HepG2 (cell line): ENCODE results near the gene RIOK3. TPM values are rescaled to one million over a fixed set of nuclear protein-coding genes. Genes with fewer than 3 reads are reported as not detected.

Experiments
- ARNTL ChIP-seq: sonication (generic); formaldehyde crosslinking; IDR thresholded peaks from 2 replicates; pipeline ENCODE4 v1.4.0; 2020; ENCODE audit warnings: mild to moderate bottlenecking, missing genetic modification reagents
- ASH2L ChIP-seq: fragments of 300-600, 200-600 bp; sonication (generic); IDR thresholded peaks from 2 replicates; pipeline ENCODE4 v1.7.0; 2017; ENCODE audit warnings: low read depth, mild to moderate bottlenecking, moderate library complexity, mixed read lengths, low read length; ENCODE audit not compliant: insufficient read length
- DMTF1 ChIP-seq: sonication (generic); formaldehyde crosslinking; IDR thresholded peaks from 2 replicates; pipeline ENCODE4 v1.4.0; 2020; ENCODE audit warnings: mild to moderate bottlenecking, missing genetic modification reagents
- ESRRA ChIP-seq: sonication (generic); formaldehyde crosslinking; IDR thresholded peaks from 2 replicates; pipeline ENCODE4 v1.5.1; 2020; ENCODE audit warnings: mild to moderate bottlenecking, low read depth, missing genetic modification reagents
- HNF4A ChIP-seq: sonication (generic); formaldehyde crosslinking; IDR thresholded peaks from 2 replicates; pipeline ENCODE4 v1.4.0; 2020; ENCODE audit warnings: missing genetic modification reagents
- HNRNPK ChIP-seq: fragments of 200-400 bp; formaldehyde crosslinking; IDR thresholded peaks from 2 replicates; pipeline ENCODE4 v1.6.1; 2018; ENCODE audit warnings: low read length, low read depth, moderate library complexity, mild to moderate bottlenecking; ENCODE audit not compliant: poor library complexity, severe bottlenecking
- HOXA9 ChIP-seq: sonication (generic); formaldehyde crosslinking; IDR thresholded peaks from 2 replicates; pipeline ENCODE4 v1.8.1; 2022; ENCODE audit warnings: missing genetic modification reagents, mild to moderate bottlenecking, moderate library complexity, borderline replicate concordance
- JUN ChIP-seq: sonication (generic); formaldehyde crosslinking; IDR thresholded peaks from 2 replicates; pipeline ENCODE4 v1.4.0; 2020; ENCODE audit warnings: mild to moderate bottlenecking, missing genetic modification reagents
- KLF16 ChIP-seq, 2 experiments: sonication (generic) in 1 of 2; formaldehyde crosslinking in 1 of 2; IDR thresholded peaks; 2 replicates each; pipeline versions ENCODE4 v1.6.1 to v1.8.0; 2016 to 2023; ENCODE audit warnings: missing genetic modification reagents in 2 of 2, missing compliant biosample characterization in 1 of 2
- KMT2A ChIP-seq: sonication (generic); formaldehyde crosslinking; IDR thresholded peaks from 2 replicates; pipeline ENCODE4 v1.4.0; 2020; ENCODE audit warnings: missing genetic modification reagents
- KMT2B ChIP-seq: IDR thresholded peaks from 2 replicates; pipeline ENCODE4 v1.6.1; 2016; ENCODE audit warnings: missing genetic modification reagents, missing compliant biosample characterization
- MEIS2 ChIP-seq: sonication (generic); formaldehyde crosslinking; IDR thresholded peaks from 2 replicates; pipeline ENCODE4 v1.9.0; 2021; ENCODE audit warnings: mild to moderate bottlenecking, missing genetic modification reagents
- RFX5 ChIP-seq: IDR thresholded peaks from 2 replicates; pipeline ENCODE4 v1.6.1; 2011; ENCODE audit warnings: low read depth, low read length, improper control_type of control experiment
- SMAD1 ChIP-seq: sonication (generic); formaldehyde crosslinking; IDR thresholded peaks from 2 replicates; pipeline ENCODE4 v1.4.0; 2020; ENCODE audit warnings: missing genetic modification reagents, low read depth, mild to moderate bottlenecking, borderline replicate concordance
- SMAD3 ChIP-seq: sonication (generic); formaldehyde crosslinking; IDR thresholded peaks from 2 replicates; pipeline ENCODE4 v1.4.0; 2020; ENCODE audit warnings: missing genetic modification reagents
- XRCC5 ChIP-seq: fragments of 200-400 bp; formaldehyde crosslinking; optimal IDR thresholded peaks from 2 replicates; pipeline ENCODE3; 2017; ENCODE audit warnings: mild to moderate bottlenecking, low read length
- ZBTB21 ChIP-seq: sonication (generic); formaldehyde crosslinking; IDR thresholded peaks from 2 replicates; pipeline ENCODE4 v1.4.0; 2020; ENCODE audit warnings: missing genetic modification reagents
- ZMYM2 ChIP-seq: sonication (generic); formaldehyde crosslinking; IDR thresholded peaks from 2 replicates; pipeline ENCODE4 v1.8.0; 2022; ENCODE audit warnings: mild to moderate bottlenecking, missing genetic modification reagents
- ZNF18 ChIP-seq: sonication (generic); formaldehyde crosslinking; IDR thresholded peaks from 2 replicates; pipeline ENCODE4 v1.8.0; 2022; ENCODE audit warnings: mild to moderate bottlenecking, missing genetic modification reagents; ENCODE audit not compliant: insufficient replicate concordance
- ZNF564 ChIP-seq: sonication (generic); formaldehyde crosslinking; IDR thresholded peaks from 2 replicates; pipeline ENCODE4 v1.8.1; 2023; ENCODE audit warnings: mild to moderate bottlenecking, missing genetic modification reagents
- ZNF737 ChIP-seq: sonication (generic); formaldehyde crosslinking; IDR thresholded peaks from 2 replicates; pipeline ENCODE4 v1.5.0; 2020; ENCODE audit warnings: missing genetic modification reagents, mild to moderate bottlenecking, borderline replicate concordance
- polyA plus RNA-seq, 8 experiments: library from polyadenylated mRNA; depleted of rRNA in 3 of 8; stranded (reverse) in 7 of 8; unstranded in 1 of 8; fragments of >200 nt; fragmentation: Illumina TruSeq in 4 of 8; extraction: Trizol in 4 of 8; gene quantifications; 2 replicates each; pipeline versions ENCODE4 v1.2.1 to v1.2.3, GENCODE V29; 2011 to 2016; ENCODE audit warnings: low read depth in 4 of 8, missing spikeins in 1 of 8, mixed read lengths in 1 of 8; ENCODE audit not compliant: insufficient read depth in 1 of 8
- total RNA-seq, 5 experiments: library from RNA; depleted of rRNA; stranded (reverse); fragments of >200 nt; fragmentation: Illumina TruSeq; extraction: Trizol; gene quantifications; 2 replicates each; pipeline ENCODE4 v1.2.3, GENCODE V29; 2016; ENCODE audit warnings: low read depth in 1 of 5
- TF ChIP-seq, protein P1 (sequence below): IDR thresholded peaks from 2 replicates; pipeline ENCODE4 v1.4.0; 2020; ENCODE audit warnings: mild to moderate bottlenecking, missing genetic modification reagents

RIOK3 gene
- total and polyA plus RNA-seq, 2 of the 13 experiments (the other 11 are each of a cell fraction or from before 2014, with no cell fraction given), result 26.7 to 36.0 TPM

GRCh38 chr18:23460285-23461273 lies 7.5 kb downstream of the RIOK3 start (continued):
- TF ChIP-seq KMT2A (CRISPR knock-in tag) (no peak), HNRNPK (no peak), HNF4A (CRISPR knock-in tag) (peak; percentile 90), ZNF737 (CRISPR knock-in tag) (no peak), ZMYM2 (no peak), RFX5 (no peak), KMT2B (CRISPR knock-in tag) (no peak), KLF16 (CRISPR knock-in tag; IDR thresholded peaks at IDR 0.05) (no peak), ASH2L (peak; percentile 81), ARNTL (CRISPR knock-in tag) (no peak), ZNF18 (no peak), ESRRA (CRISPR knock-in tag) (no peak), HOXA9 (no peak), ZNF564 (no peak), XRCC5 (no peak), SMAD3 (CRISPR knock-in tag) (no peak), ZBTB21 (no peak), DMTF1 (CRISPR knock-in tag) (no peak), SMAD1 (CRISPR knock-in tag) (no peak), JUN (CRISPR knock-in tag) (no peak), MEIS2 (CRISPR knock-in tag) (no peak)
- TF ChIP-seq, protein P1, sequence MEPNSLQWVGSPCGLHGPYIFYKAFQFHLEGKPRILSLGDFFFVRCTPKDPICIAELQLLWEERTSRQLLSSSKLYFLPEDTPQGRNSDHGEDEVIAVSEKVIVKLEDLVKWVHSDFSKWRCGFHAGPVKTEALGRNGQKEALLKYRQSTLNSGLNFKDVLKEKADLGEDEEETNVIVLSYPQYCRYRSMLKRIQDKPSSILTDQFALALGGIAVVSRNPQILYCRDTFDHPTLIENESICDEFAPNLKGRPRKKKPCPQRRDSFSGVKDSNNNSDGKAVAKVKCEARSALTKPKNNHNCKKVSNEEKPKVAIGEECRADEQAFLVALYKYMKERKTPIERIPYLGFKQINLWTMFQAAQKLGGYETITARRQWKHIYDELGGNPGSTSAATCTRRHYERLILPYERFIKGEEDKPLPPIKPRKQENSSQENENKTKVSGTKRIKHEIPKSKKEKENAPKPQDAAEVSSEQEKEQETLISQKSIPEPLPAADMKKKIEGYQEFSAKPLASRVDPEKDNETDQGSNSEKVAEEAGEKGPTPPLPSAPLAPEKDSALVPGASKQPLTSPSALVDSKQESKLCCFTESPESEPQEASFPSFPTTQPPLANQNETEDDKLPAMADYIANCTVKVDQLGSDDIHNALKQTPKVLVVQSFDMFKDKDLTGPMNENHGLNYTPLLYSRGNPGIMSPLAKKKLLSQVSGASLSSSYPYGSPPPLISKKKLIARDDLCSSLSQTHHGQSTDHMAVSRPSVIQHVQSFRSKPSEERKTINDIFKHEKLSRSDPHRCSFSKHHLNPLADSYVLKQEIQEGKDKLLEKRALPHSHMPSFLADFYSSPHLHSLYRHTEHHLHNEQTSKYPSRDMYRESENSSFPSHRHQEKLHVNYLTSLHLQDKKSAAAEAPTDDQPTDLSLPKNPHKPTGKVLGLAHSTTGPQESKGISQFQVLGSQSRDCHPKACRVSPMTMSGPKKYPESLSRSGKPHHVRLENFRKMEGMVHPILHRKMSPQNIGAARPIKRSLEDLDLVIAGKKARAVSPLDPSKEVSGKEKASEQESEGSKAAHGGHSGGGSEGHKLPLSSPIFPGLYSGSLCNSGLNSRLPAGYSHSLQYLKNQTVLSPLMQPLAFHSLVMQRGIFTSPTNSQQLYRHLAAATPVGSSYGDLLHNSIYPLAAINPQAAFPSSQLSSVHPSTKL, result peak; percentile 40; the same call in 1 of the 2 replicates
